Prostate gland (tissue), 2 donors: ENCODE data around the gene ZNF598. TPM values are rescaled to one million over a fixed set of nuclear protein-coding genes. Genes with fewer than 3 reads are reported as not detected.
"Not testable (repeated sequence)": the region's sequence is repeated elsewhere in the genome, so short reads cannot be mapped to it uniquely, and the experiment has no call there.

Experiments used
- DNase-seq: peaks from one replicate; pipeline ENCODE4 v3.0.0-alpha.2; 2019; ENCODE audit warnings: low spot score
- H3K27ac ChIP-seq, 2 donors: fragments of 200-600 bp; sonication (generic); 2 replicates each; pipeline ENCODE4 v1.5.1; 2017 to 2019
- H3K27me3 ChIP-seq: fragments of 200-600 bp; sonication (generic); replicated peaks from 2 replicates; pipeline ENCODE4 v1.5.1; 2019; ENCODE audit not compliant: insufficient read depth
- H3K36me3 ChIP-seq, 2 donors: fragments of 200-600 bp; sonication (generic); 1 replicate in 1 of 2; 2 replicates in 1 of 2; pipeline versions ENCODE4 v1.5.1 to v1.8.1; 2017 to 2019
- H3K4me1 ChIP-seq: fragments of 200-600 bp; sonication (generic); replicated peaks from 2 replicates; pipeline ENCODE4 v1.5.1; 2019
- H3K4me3 ChIP-seq, 2 donors: fragments of 200-600 bp; sonication (generic); 2 replicates each; pipeline ENCODE4 v1.5.1; 2017 to 2019
- H3K9me3 ChIP-seq: fragments of 200-600 bp; sonication (generic); 2 replicates; pipeline ENCODE4 v1.5.1; 2017
- CTCF ChIP-seq, 4 experiments: fragments of 200-600 bp in 2 of 4; fragments of 450-650 bp in 2 of 4; sonication (generic) in 2 of 4; IDR thresholded peaks; 1 replicate in 3 of 4; 2 replicates in 1 of 4; pipeline ENCODE4 v1.5.1; 2016 to 2019; ENCODE audit warnings: antibody characterized with exemption in 4 of 4, mild to moderate bottlenecking in 2 of 4, moderate library complexity in 2 of 4
- POLR2A ChIP-seq: fragments of 450-650 bp; IDR thresholded peaks from one replicate; pipeline ENCODE4 v1.6.1; 2016; ENCODE audit warnings: antibody characterized with exemption, mild to moderate bottlenecking
- POLR2AphosphoS5 ChIP-seq: sonication (generic); formaldehyde crosslinking; IDR thresholded peaks from one replicate; pipeline ENCODE4 v1.6.1; 2017; ENCODE audit warnings: antibody characterized with exemption
- WGBS: methylation state at CpG from one replicate; pipeline ENCODE4 v1.1.5; 2018; 5-methylcytosine and 5-hydroxymethylcytosine counted together
- intact Hi-C: fragments of 100-400 bp; cut with DNase I; formaldehyde crosslinking; loops from one replicate; pipeline ENCODE4 v1.14.2; 2022
- total RNA-seq, 2 donors: library from RNA; depleted of rRNA; stranded (reverse); fragments of >200 nt; gene quantifications; one replicate each; pipeline ENCODE4 v1.1.0, GENCODE V29; 2016

Gene ZNF598
- total RNA-seq, 2 donors from 2014 or later = 30.7 to 74.3 TPM

- no peaks in the 10 kb centered on the region for H3K27me3 ChIP-seq
- H3K27ac ChIP-seq = peak overlapping the region; percentile 86 to 93
- peak overlapping the region; percentile 3 to 7 for H3K4me3 ChIP-seq
- no peaks in the 10 kb centered on the region for H3K36me3 ChIP-seq
- DNase-seq = no peak
- H3K9me3 ChIP-seq = no peaks in the 10 kb centered on the region
- intact Hi-C loops = no loop called here
- WGBS = 24% methylated on average over 26 of the region's 34 CpGs
- TF ChIP-seq POLR2A (no peak), POLR2AphosphoS5 (peak; percentile 13)
- H3K4me1 ChIP-seq = peaks cover 49% of the 10 kb centered on the region
Measured at GRCh38 chr16:2035431-2036199, 26.0 kb upstream of the ZNF598 start.

- intact Hi-C loops = no loop called here
- no peaks in the 10 kb centered on the region for H3K9me3 ChIP-seq
- H3K4me1 ChIP-seq = peaks cover 45% of the 10 kb centered on the region
- DNase-seq = no peak
- H3K36me3 ChIP-seq = no peaks in the 10 kb centered on the region
- H3K4me3 ChIP-seq = peak overlapping the region in 1 of 2 donors; percentile 7
- no peaks in the 10 kb centered on the region for H3K27me3 ChIP-seq
- WGBS = 84% methylated on average over 17 of the region's 17 CpGs
- peak overlapping the region; percentile 86 to 93 for H3K27ac ChIP-seq
- TF ChIP-seq POLR2A = no peak
- TF ChIP-seq CTCF (IDR thresholded peaks at IDR 0.05) = no peak
- no peak for TF ChIP-seq POLR2AphosphoS5
Measured at GRCh38 chr16:2034696-2035430, 25.2 kb upstream of the ZNF598 start.

GRCh38 chr16:2033909-2034695 is 24.5 kb upstream of the ZNF598 start:
- H3K36me3 ChIP-seq, DNase-seq, intact Hi-C loops, H3K9me3 ChIP-seq, H3K27me3 ChIP-seq: not testable (repeated sequence)
- peaks cover 43% of the 10 kb centered on the region for H3K4me1 ChIP-seq
- peak overlapping the region in 1 of 2 donors; percentile 28 for H3K4me3 ChIP-seq
- H3K27ac ChIP-seq = peak overlapping the region; percentile 77 to 86
- 46% methylated on average over 13 of the region's 32 CpGs for WGBS

- Histone ChIP-seq H3K4me3 (peak overlapping the region in 1 of 2 donors; percentile 28), H3K4me1 (peaks cover 42% of the 10 kb centered on the region)
Measured at GRCh38 chr16:2033057-2033908, 23.7 kb upstream of the ZNF598 start.

More at GRCh38 chr16:2033057-2033908, 23.7 kb upstream of the ZNF598 start:
- DNase-seq = no peak
- TF ChIP-seq POLR2A (no peak), POLR2AphosphoS5 (peak; percentile 10), CTCF (IDR thresholded peaks at IDR 0.05) (peak in 1 of 4 experiments; percentile 18)
- no peaks in the 10 kb centered on the region for H3K36me3 ChIP-seq
- peak overlapping the region; percentile 77 to 83 for H3K27ac ChIP-seq
- intact Hi-C loops = no loop called here
- 27% methylated on average over 20 of the region's 37 CpGs for WGBS
- H3K9me3 ChIP-seq = no peaks in the 10 kb centered on the region
- no peaks in the 10 kb centered on the region for H3K27me3 ChIP-seq
